HG03108 (cell line): Measurements from ENCODE around the gene KLRD1.
"Not testable (repeated sequence)": the region's sequence is repeated elsewhere in the genome, so short reads cannot be mapped to it uniquely, and the experiment has no call there.

ENCODE experiments used
- ATAC-seq: cut with Tn5 transposase; IDR thresholded peaks from one replicate; pipeline ENCODE4 v1.9.1; 2021; ENCODE audit warnings: moderate library complexity; ENCODE audit not compliant: unreplicated experiment

Gene KLRD1

DNA sequence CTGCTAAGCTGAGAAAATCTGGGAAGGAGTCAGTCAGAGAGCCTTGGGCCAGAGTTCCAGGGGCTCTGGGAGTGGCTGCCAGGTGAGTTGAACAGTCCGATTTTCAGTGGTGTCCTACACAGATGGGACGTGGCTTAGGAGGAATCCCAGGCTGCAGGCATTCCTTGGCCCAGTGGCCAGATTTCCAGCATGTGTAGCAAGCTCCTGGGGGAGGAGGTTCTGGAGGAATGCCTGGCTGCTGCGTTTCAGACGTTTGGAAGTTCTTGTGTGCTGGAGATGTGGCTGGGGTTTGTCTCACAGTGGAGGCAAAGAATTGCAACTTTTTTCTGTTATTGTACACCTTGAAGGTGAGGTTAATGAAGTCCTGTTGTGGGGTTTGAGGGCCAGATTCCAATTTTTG lies 28.5 kb downstream of the KLRD1 start:
- ATAC-seq, result not testable (repeated sequence)

DNA sequence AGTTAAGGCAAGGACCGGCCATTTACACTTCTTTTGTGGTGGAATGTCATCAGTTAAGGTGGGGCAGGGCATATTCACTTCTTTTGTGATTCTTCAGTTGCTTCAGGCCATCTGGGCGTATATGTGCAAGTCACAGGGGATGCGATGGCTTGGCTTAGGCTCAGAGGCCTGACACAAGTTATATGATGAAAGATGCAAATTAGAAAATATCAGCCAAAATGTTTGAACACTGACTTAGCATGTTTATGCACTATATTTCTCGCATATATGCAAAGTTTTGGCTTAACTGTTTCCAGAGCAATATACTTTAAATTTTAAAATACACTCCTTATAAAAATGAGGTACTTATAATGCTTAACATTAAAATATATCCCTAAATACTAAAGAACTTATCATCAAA lies 30.8 kb downstream of the KLRD1 start:
- not testable (repeated sequence) for ATAC-seq

DNA sequence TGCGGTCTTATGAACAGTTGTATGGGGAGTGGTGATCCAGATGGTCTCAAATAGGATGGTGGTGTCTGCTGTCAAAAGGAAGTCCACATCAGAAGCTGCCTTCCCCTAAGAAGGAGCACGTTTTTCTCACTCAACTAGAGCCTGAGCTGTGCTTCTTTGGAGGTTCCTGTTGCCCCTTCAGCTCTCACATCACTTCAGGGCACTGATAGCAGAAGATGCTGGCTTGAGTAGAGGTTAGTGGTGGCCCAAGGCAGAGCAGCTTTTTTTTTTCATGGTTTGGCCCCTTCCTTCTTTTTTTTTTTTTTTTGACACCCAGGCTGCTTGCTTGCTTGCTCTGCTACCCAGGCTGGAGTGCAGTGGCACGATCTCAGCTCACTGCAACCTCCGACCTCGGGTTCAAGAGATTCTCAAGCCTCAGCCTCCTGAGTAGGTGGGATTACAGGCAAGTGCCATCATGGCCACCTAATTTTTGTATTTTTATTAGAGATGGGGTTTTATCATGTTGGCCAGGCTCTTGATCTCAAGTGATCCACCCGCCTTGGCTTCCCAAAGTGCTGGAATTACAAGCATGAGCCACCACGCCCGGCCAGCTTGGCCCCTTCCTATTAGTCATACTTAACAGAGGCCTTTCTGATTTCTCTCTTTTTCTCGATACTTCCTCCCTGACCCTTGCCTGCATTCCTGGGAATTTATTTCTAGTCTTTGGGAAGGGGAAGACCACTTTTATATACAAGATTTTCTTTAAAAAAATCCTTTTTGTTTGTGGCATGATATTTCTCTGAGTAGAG lies 31.6 kb downstream of the KLRD1 start:
- no peak for ATAC-seq

DNA sequence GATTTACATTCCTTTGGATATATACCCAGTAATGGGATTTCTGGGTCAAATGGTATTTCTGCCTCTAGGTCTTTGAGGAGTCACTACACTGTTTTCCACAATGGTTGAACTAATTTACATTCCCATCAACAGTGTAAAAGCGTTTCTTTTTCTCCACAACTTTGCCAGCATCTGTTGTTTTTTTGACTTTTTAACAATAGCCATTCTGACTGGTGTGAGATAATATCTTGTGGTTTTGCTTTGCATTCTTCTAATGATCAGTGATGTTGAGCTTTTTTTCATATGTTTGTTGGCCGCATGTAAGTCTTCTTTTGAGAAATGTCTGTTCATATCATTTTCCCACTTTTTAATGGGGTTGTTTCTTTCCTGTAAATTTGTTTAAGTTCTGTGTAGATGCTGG lies 33.3 kb downstream of the KLRD1 start:
- not testable (repeated sequence) for ATAC-seq

DNA sequence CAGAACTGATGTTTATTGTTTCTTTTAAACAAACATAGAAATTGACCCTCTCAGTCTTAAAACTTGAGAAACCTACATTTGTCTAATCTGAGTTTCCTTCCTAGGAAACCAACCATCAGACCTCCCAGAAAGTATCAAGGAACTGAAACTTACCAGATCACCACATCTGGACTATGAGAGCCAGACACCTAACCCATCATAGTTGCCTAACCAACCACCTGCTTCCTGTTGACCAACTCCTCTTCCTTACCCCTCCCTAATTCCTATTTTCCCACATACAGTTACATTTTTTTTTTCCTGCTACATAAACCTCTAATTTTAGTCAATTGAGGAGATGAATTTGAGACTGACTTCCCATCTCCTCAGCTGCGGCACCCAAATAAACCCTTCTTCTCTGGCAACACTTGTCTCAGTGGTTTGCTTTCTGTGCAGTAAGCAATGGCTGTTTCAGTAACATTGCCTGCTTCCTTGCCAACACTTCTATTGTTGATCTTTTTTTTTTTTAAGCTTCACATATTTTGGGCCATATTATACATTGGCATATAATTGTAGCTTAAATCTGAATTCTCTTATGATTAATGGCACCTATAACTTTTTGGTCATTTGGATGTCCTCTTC lies 34.3 kb downstream of the KLRD1 start:
- no peak for ATAC-seq

DNA sequence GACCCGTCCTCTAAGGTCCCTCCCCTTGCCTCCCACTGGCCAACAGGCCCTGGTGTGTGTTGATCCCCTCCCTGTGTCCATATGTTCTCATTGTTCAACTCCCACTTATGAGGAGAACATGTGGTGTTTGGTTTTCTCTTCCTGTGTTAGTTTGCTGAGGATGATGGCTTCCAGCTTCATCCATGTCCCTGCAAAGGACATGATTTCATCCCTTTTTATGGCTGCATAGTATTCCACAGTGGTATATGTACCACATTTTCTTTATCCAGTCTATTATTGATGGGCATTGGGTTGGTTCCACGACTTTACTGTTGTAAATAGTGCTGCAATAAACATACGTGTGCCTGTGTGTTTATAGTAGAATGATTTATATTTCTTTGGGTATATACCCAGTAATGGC lies 43.8 kb downstream of the KLRD1 start:
- not testable (repeated sequence) for ATAC-seq

DNA sequence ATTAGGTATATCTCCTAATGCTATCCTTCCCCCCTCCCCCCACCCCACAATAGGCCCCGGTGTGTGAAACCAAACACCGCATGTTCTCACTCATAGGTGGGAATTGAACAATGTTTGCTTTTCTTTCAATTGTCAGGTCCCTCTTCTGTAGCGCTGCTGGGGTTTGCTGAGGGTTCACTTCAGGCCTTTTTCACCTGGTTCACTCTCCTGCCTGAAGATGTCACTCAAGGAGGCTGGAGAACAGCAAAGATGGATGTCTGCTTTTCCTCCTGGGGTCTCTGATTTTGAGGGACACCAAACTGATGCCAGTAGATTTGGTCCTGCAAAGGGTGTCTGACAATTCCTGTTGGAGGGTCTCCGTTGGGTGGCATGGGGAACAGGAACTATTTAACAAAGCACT lies 46.4 kb downstream of the KLRD1 start:
- no peak for ATAC-seq

DNA sequence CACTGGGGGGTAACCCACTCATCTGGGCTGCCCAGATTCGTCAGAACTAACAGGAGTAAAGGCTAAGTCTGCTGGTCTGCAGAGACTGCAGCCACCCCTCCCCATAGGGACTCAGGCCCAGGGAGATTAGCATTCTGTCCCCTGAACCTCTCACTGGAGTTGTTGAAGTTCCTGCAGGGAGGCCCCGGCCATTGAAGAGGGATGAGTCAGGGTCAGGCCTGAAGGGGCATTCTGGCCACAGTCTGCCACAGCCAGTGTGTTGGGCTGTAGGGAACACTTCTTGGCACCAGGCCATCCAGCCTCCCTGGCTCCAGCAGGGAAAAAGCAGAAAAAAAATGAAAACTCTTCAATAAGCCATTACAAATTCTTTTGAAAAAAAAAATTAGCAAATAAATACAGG lies 46.8 kb downstream of the KLRD1 start:
- ATAC-seq, result no peak

DNA sequence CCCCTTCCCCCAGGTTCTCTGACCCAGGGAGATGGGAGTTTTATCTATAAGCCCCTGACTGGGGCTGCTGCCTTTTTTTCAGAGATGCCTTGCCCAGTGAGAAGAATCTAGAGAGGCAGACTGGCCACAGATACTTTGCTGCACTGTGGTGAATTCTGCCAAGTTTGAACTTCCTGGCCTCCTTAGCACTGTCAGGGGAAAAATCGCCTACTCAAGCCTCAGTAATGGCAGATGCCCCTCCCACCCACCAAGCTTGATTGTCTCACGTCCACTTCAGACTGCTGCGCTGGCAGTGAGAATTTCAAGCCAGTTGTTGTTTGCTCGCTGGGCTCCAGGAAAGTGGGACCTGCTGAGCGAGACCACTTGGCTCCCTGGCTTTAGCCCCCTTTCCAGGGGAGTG lies 50.5 kb downstream of the KLRD1 start:
- ATAC-seq, result no peak

DNA sequence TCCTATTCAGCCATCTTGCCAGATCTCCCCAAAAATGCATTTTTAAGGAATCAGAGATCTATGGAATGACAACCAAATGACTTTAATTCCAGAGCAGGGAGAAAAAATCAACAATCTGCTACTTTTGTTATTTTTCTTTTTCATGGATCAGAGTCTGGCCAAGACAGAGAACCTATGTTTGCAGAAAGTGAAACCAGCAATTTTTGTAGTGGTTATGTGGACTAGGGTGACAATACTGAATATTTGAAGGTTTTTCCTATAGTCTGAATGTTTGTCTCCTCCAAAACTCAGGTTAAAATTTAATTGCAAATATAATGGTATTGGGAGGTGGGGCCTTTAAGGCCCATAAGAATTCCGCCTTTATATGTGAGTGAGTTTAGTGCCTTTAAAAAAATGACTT lies 51.3 kb downstream of the KLRD1 start:
- ATAC-seq, result no peak

DNA sequence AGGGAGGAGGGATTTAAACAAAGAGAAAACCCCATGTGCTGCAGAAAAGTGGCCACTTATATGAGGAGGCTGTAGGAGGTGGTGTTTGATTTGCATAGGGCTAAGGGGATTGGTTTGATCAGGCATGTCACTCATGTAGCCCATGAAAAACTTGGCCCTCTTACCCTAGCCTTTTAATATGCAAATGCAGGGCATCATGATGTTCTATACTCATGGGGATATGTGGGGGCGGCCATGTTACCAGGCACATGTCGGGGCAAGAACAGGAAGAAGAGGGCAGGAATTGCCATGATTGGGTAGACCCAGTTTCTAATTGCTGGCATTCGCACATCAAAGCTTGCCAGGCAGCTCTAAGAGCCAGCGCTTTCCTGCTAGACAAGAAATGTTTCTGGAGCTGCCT lies 53.4 kb downstream of the KLRD1 start:
- ATAC-seq, result no peak

DNA sequence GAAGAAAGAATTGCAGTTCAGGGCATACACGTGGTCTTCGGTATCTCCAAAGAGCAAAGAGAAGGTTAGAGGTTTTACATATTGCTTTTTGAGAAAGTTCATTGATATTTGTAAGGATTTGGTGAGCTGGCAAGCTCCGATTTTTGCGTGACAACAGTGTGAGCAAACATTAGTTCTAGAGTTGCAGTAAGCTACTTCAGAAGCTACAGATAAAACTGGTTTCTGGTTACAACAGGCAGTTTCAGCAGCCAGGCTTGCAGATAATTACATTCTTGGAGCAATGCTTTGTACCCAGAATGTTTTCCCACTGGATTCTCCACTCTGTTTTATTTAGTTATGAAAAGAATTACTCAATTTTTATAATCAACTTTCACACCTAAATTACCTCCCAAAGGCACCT lies 54.0 kb downstream of the KLRD1 start:
- ATAC-seq, result no peak

DNA sequence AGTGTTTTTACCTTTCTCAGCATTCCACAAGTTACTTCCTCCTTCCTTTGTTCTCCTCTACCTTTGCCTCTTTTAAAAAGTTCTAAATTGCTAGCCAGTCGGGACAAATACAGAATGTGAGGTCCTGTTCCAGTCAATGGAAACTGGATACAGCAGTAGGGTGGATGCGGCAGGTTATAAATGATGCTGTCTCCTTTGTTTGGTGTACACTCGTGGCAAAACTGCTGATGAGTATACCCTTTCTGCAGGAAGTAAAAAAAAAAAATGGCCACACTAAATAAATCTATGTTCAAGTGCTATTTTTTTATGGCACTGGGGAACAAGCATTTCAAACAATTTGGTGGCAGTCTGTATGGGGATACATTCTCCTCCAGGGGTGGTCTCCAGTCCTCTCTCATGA lies 54.7 kb downstream of the KLRD1 start:
- no peak for ATAC-seq

DNA sequence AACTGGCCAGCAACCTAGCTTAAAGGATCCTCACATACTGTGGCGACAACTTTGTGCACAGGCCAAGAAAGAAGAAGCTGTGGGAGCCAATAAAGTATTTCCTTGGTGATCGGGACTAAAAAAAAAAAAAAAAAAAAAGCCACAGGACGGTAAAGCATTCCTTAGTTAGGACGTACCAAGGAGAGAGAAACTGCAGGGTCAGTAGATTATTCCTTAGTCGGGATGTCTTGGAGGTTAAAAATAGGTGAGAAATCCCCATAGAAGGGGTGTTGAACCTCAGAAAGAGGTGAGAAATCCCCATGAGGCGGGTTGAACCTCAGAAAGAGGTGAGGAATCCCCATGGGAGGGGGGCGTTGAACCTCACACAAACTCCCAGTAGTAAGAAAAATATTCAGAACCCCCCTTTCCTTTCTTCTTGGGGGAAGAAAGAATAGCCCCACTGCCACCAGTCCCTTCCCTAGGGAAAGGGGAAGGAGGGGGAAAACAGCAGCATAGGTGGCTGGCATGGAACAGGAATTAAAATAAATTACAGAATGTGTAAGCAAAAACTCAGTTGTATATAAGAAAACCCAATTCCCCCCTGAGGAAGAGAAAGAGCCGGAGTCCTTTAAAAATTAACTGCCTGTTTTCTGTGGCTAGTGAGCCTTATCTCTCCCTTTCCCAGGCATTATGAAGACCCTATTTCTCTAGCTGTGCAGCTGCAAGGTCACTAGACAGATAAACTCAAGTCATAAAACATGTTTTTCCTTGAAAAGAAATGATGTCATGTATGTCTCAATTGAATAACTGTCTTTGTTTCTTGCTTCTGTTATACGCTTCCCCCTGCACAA lies 55.4 kb downstream of the KLRD1 start:
- ATAC-seq, result no peak

DNA sequence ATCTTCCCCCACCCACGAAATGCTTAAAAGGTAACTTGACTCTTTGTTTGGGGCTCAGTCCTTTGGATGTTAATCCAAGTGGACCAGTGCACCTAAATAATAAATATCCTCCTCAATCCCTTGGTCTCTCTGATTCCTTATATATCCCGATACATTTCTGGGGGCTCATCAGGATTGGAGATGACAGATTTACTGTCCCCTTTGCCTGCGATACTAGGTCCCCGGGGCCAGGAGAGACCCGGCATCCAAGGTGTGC lies 55.9 kb downstream of the KLRD1 start:
- ATAC-seq, result no peak

DNA sequence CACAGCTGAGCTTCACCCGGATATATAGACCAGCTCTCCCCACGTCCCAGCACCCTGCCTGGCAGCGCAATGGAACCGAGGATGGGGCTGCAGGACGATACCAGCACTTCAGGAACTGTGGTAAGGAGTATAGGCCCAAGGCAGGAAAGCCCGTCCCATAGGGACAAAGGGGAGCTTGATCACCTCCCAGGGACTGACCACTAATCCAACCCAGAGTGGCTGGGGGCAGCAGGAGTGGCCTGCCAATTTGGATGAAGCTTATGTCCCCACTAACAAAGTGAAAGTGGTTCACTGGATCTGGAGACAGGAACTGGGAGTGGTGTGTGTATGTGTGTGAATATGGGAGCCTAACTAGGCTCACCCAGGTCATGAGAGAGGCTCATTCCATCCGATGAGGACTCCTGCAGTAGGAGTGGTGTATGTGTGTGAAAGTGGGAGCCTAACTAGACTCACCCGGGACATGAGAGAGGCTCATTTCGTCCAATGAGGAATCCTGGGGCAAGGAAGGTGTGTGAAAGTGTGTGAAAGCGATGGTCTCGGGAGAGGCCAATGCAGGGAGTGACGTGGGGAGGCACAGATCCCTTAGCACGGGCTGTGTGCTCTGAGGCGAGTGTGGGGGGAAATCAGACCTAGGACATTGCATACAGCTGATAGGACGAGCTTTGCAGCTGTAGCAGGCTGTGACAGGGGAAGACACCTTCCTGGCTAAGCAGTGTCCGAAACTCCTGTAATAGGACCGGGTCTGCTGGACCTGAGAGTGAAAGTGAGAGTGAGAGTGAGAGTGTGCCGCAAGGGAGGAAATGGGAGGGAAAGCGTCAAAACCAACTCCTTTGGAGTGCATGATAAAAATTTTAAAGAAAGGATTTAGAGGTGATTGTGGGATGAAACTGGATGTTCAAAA lies 56.5 kb downstream of the KLRD1 start:
- peak; percentile 89 for ATAC-seq

DNA sequence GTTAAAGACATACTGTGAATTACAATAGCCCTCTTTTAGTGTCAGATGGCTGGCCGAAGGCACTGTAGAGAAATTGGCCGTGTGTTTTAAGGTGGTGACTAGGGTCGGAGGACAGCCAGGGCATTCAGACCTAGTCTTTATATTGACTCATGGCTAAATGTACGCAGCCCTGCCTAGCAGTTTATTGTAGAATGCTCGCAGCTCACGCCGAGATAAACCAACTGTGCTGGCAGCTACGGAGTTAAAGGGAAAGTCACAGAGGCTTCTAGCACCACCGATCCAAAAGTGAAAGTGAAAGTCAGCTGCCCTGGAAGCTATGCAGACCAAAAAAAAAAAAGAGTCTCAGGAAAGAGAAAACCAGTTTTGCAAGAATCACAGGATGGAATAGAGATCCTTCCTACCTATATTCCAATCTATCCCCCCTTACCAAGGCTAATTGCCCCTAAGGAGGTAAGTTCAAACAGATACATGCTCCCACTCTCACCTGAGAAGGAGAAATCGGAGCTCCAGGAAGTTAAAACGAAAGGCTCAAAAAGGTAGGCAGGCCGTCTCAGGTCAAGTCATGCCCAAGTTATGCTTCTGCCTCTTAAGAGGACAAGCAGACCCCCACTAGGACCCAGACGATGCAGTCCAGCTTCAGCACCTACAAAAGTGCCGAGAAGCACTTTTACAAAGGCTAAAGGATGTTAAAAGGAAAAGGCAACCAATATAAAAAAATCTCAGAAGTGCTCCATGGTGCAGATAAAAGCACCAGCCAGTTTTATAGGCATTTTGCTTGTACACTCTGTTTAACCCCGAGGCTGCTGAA lies 57.3 kb downstream of the KLRD1 start:
- ATAC-seq, result peak; percentile 35

DNA sequence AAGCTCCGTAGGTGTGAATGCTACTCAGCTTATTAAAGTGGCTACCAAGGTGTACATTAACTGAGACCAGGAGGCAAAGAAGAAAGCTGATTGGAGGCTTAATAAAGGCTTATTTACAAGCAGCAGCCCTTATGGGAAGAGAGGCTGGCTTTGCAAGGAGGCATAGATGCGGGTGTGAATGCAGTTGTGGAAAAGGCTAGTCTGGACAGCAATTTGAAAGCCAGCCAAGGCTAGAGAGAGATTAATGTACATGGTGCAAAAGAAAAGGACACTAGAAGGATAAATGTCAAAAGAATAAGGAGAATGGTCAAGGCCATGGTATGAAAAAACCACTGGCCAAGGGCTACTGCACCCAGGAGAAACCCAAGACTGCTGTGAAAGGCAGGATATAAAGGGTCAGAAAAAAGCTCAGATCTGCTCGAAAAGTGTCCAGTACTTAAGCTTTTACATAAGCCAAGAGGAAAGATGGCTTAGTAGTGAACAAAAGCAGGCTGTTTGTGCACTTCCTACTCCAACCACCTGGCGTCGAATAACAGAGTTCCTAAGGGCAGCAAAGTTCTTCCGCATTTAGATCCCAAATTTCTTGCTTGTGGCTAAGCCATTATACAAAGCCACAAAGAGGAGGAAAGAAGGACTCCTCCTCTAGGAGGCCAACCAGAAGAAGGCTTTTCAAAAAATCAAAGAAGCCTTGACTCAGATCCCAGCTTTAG lies 58.2 kb downstream of the KLRD1 start:
- ATAC-seq, result no peak

DNA sequence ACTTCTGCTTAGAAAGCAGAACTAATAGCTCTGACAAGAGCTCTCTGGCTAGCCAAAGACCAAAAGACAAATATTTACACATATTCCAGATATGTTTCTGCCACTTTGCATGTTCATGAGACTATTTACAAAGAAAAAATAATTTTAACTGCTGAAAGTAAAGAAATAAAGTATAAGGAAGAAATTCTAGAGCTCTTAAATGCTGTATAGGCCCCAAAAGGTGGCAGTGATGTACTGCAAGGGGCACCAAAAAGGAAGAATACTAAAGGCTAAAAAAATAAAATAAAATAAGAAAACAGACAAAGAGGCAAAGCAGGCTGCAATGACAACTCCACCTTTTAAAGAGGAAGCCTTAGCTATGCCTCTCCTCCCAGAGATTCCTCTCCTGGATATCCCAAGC lies 59.2 kb downstream of the KLRD1 start:
- ATAC-seq, result no peak

DNA sequence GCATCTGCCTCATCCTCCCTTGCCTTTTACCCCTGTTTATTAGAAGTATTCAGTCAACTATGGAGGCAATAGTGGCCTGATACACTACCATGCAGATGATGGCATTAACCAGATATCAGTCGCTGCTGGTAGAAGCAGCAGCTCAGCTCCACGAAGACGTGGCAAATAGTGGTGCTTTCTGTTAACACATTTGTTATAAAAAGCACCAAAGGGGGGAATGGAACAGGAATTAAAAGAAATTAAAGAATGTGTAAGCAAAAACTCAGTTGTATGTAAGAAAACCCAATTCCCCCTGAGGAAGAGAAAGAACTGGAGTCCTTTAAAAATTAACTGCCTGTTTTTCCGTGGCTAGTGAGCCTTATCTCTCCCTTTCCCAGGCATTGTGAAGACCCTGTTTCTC lies 60.0 kb downstream of the KLRD1 start:
- not testable (repeated sequence) for ATAC-seq
